Upper lobe of left lung (tissue), 6 donors: ENCODE data around the gene MUC2. TPM values are rescaled to one million over a fixed set of nuclear protein-coding genes. Genes with fewer than 3 reads are reported as not detected.

Experiments used
- ATAC-seq, 2 donors: fragments of 200-7000 bp; cut with Tn5 transposase; one replicate each; pipeline ENCODE4 v1.9.1; 2022; ENCODE audit warnings: mild to moderate bottlenecking in 2 of 2, moderate library complexity in 2 of 2; ENCODE audit not compliant: low FRiP score in 2 of 2
- DNase-seq, 2 donors: peaks; one replicate each; pipeline ENCODE4 v3.0.0-alpha.2; 2019 to 2020
- H3K27ac ChIP-seq, 4 donors: fragments of 200-600 bp; sonication (generic); one replicate each; pipeline ENCODE4 v1.5.1; 2016 to 2019
- H3K27me3 ChIP-seq, 4 donors: fragments of 200-600 bp; sonication (generic); one replicate each; pipeline ENCODE4 v1.5.1; 2017 to 2019
- H3K36me3 ChIP-seq, 4 donors: fragments of 200-600 bp; sonication (generic); one replicate each; pipeline ENCODE4 v1.5.1; 2016 to 2019
- H3K4me1 ChIP-seq, 4 donors: fragments of 200-600 bp; sonication (generic); one replicate each; pipeline ENCODE4 v1.5.1; 2018 to 2019
- H3K4me3 ChIP-seq, 4 donors: fragments of 200-600 bp; sonication (generic); one replicate each; pipeline ENCODE4 v1.5.1; 2017 to 2019; ENCODE audit warnings: mild to moderate bottlenecking in 2 of 4, moderate library complexity in 1 of 4
- H3K9me3 ChIP-seq, 4 donors: fragments of 200-600 bp; sonication (generic); one replicate each; pipeline ENCODE4 v1.5.1; 2018 to 2019
- EP300 ChIP-seq, 4 donors: sonication (generic); formaldehyde crosslinking; IDR thresholded peaks; one replicate each; pipeline ENCODE4 v1.5.1; 2017; ENCODE audit warnings: antibody characterized with exemption in 4 of 4, control low read depth in 2 of 4
- POLR2A ChIP-seq, 4 donors: fragments of 450-650 bp; IDR thresholded peaks; one replicate each; pipeline ENCODE4 v1.5.1; 2016 to 2017; ENCODE audit warnings: antibody characterized with exemption in 4 of 4, mild to moderate bottlenecking in 2 of 4
- POLR2AphosphoS5 ChIP-seq, 2 donors: sonication (generic); formaldehyde crosslinking; IDR thresholded peaks; one replicate each; pipeline ENCODE4 v1.5.1; 2017; ENCODE audit warnings: antibody characterized with exemption in 2 of 2
- WGBS, 2 donors: methylation state at CpG; one replicate each; pipeline ENCODE4 v1.1.5; 2017 to 2018; 5-methylcytosine and 5-hydroxymethylcytosine counted together
- total RNA-seq, 6 donors: library from RNA; depleted of rRNA in 4 of 6; stranded (reverse); fragments of >200 nt in 4 of 6; gene quantifications; one replicate each; pipeline versions ENCODE4 v1.1.0 to v1.2.1, GENCODE V29; 2016 to 2021
- TF ChIP-seq, protein P1 (sequence below), 6 experiments: fragments of 450-650 bp in 4 of 6; fragments of 200-600 bp in 2 of 6; sonication (generic) in 2 of 6; IDR thresholded peaks; one replicate each; pipeline ENCODE4 v1.5.1; 2016 to 2019; ENCODE audit warnings: antibody characterized with exemption in 6 of 6
- donor health status: DM: no; HTN: no; CAD: no; lungs with moderate emphysema.
- donor health status: DM: no; HTN: yes; CAD: no; lungs with severe emphysema.

The MUC2 gene
- total RNA-seq, 6 donors from 2014 or later, result 0.11 to 0.84 TPM; not detected in 4

DNA sequence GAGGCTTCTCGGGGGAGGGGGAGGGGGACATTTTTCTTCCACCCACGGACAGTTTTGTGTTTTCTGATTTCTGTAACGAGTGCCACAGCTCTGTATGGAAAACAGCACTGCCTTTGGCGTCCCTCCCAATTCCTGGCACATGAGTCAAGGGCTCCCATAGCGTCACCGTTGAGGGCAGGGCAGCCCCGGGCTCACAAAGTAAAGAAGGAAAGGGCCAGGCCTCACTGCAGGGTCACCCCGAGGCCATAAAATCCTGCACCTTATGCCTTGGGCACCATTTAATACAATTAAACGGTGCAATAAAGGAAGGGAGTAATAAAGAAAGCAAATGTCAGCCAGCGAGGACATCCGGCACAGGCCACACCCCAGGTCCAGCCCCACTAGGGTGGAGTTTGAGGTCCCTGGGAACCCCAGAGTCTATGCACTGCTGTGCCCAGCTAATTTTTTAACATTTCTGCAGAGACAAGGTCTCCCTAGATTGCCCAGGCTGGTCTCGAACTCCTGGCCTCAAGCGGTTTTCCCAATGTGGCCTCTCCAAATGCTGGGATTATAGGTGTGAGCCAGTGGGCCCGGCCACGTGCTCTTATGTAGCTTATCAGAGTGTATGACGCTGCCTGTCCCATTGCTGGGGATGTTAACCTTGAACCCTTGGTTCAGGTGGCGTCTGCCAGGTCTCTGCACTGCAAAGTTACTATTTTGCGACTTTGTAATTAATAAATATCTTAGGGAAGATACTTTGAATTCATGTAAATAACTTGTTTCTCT is 13.6 kb upstream of the MUC2 start:
- Histone ChIP-seq H3K9me3 (no peaks in the 10 kb centered on the region), H3K27ac (no peak overlapping the region), H3K4me3 (no peak overlapping the region), H3K36me3 (no peaks in the 10 kb centered on the region), H3K4me1 (no peaks in the 10 kb centered on the region), H3K27me3 (no peaks in the 10 kb centered on the region)
- WGBS, 2 donors, result 66 to 73% methylated on average over 18 of the region's 18 CpGs
- TF ChIP-seq POLR2AphosphoS5 (IDR thresholded peaks at IDR 0.05), result no peak
- TF ChIP-seq, protein P1, sequence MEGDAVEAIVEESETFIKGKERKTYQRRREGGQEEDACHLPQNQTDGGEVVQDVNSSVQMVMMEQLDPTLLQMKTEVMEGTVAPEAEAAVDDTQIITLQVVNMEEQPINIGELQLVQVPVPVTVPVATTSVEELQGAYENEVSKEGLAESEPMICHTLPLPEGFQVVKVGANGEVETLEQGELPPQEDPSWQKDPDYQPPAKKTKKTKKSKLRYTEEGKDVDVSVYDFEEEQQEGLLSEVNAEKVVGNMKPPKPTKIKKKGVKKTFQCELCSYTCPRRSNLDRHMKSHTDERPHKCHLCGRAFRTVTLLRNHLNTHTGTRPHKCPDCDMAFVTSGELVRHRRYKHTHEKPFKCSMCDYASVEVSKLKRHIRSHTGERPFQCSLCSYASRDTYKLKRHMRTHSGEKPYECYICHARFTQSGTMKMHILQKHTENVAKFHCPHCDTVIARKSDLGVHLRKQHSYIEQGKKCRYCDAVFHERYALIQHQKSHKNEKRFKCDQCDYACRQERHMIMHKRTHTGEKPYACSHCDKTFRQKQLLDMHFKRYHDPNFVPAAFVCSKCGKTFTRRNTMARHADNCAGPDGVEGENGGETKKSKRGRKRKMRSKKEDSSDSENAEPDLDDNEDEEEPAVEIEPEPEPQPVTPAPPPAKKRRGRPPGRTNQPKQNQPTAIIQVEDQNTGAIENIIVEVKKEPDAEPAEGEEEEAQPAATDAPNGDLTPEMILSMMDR (IDR thresholded peaks at IDR 0.05), result no peak
- no peak for TF ChIP-seq EP300 (IDR thresholded peaks at IDR 0.05)
- TF ChIP-seq POLR2A (IDR thresholded peaks at IDR 0.05), result no peak
- ATAC-seq (peak; percentile 34 to 61), DNase-seq (peak in 1 of 2 donors; percentile 21)

DNA sequence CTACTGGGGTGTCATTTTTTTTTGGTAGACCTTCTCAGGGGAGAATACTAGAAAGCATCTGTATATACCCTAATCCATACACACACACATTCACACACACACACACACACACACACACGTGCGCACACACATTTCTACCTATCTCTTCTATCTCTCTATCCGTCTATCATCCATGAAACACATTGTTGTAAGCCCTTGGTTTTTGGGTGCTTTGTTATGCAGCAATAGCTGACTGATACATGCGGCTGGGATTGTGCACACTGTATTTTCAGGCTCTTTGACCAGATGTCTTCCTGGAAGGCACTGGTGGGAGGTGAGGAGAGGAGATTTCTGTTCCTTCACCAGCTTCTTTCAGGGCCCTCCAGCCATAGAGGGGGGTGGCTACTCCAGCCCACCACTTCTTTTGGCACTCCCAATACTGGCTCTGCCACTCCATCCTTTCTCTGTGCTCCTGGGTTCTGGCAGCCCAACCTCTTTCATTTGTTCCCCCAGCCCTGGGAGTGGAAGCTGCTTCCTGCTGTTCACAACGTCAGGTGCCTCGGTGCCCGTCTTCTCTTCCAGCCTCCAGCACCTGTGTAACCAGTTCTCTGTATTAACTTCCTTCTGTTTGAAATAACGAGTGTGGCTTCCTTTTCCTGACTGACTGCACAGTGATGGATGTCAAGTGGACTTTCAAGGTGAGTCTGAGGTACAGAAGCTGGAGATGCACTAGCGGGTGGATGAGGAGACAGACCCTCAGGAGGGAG is 12.4 kb upstream of the MUC2 start:
- no peak for TF ChIP-seq POLR2AphosphoS5 (IDR thresholded peaks at IDR 0.05)
- TF ChIP-seq, protein P1 (IDR thresholded peaks at IDR 0.05), result no peak
- TF ChIP-seq EP300 (IDR thresholded peaks at IDR 0.05), result no peak
- TF ChIP-seq POLR2A (IDR thresholded peaks at IDR 0.05), result no peak
- H3K9me3 ChIP-seq, result no peaks in the 10 kb centered on the region
- H3K27me3 ChIP-seq, result no peaks in the 10 kb centered on the region
- ATAC-seq (no peak), DNase-seq (no peak)
- no peak overlapping the region for H3K27ac ChIP-seq
- no peak overlapping the region for H3K4me3 ChIP-seq
- H3K36me3 ChIP-seq, result no peaks in the 10 kb centered on the region
- H3K4me1 ChIP-seq, result no peaks in the 10 kb centered on the region
- 62 to 69% methylated on average over 9 of the region's 9 CpGs for WGBS, 2 donors

DNA sequence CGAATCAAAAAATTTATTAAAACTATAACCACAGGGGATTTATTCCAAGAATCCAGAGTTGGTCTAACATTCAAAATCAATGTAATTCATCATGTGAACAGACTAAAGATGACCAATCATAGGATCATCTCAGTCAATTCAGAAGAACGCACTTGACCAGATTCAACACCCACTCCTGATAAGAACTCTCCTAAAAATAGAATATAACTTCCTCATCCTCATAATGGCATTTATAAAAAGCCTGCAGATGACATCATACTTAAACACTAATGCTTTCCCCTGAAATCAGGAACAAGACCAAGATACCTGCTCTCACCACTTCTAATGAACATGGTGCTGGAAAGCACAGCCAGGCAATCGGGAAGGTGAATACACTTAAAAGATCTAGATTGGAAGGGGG is 10.5 kb upstream of the MUC2 start:
- TF ChIP-seq POLR2AphosphoS5 (IDR thresholded peaks at IDR 0.05), result no peak
- TF ChIP-seq, protein P1 (IDR thresholded peaks at IDR 0.05), result no peak
- TF ChIP-seq POLR2A (IDR thresholded peaks at IDR 0.05), result no peak
- no peak for TF ChIP-seq EP300 (IDR thresholded peaks at IDR 0.05)

DNA sequence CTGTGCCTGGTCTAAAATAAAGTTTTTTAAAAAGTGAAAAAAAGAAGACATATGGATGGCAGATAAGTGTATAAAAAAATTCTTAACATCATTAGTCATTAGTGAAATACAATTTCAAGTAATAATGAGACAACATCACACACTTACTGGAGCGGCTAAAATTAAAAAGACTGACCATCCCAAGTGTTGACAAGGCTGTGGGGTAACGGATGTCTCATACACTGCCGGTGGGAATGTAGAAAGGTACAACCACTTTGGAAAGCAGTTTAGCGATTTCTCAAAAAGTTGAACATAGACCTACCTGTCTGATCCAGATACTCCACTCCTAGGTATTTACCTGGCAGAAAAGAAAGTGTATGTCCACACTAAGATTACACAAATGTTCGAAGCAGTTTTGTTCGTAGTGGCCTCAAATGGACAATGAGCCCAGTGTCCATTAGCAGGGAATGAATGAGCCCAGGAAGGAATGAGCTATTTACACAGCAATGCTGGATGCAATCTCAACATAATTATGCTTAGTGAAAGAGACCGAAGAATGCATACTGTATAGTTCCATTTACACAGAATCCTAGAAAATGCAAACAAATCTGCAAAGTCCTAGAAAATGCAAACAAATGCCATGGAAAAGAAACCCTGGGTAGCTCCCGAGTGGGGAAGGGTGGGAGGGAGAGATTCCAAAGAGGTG is 6.7 kb upstream of the MUC2 start:
- DNase-seq (no peak), ATAC-seq (no peak)
- TF ChIP-seq, protein P1 (IDR thresholded peaks at IDR 0.05), result no peak
- TF ChIP-seq EP300 (IDR thresholded peaks at IDR 0.05) (no peak), POLR2A (IDR thresholded peaks at IDR 0.05) (no peak), POLR2AphosphoS5 (IDR thresholded peaks at IDR 0.05) (no peak)
- Histone ChIP-seq H3K4me1 (peaks cover under 1 to 6% (median 4%) of the 10 kb centered on the region in 4 donors), H3K27ac (no peak overlapping the region), H3K9me3 (no peaks in the 10 kb centered on the region), H3K4me3 (no peak overlapping the region), H3K27me3 (no peaks in the 10 kb centered on the region), H3K36me3 (no peaks in the 10 kb centered on the region)
- 67 to 70% methylated on average over 8 of the region's 8 CpGs for WGBS, 2 donors

More for the DNA sequence above, 10.5 kb upstream of the MUC2 start:
- Histone ChIP-seq H3K27ac (no peak overlapping the region), H3K36me3 (no peaks in the 10 kb centered on the region), H3K9me3 (no peaks in the 10 kb centered on the region), H3K4me1 (no peaks in the 10 kb centered on the region), H3K4me3 (no peak overlapping the region), H3K27me3 (no peaks in the 10 kb centered on the region)
- 42 to 47% methylated on average over 3 of the region's 3 CpGs for WGBS, 2 donors
- no peak for ATAC-seq
- DNase-seq, result no peak
